Measurements from ENCODE around the gene KRTAP6-3. TPM values are rescaled to one million over a fixed set of nuclear protein-coding genes. Genes with fewer than 3 reads are reported as not detected.

The KRTAP6-3 gene
- polyA plus RNA-seq, 1 donor from 2014 or later = not detected

DNA sequence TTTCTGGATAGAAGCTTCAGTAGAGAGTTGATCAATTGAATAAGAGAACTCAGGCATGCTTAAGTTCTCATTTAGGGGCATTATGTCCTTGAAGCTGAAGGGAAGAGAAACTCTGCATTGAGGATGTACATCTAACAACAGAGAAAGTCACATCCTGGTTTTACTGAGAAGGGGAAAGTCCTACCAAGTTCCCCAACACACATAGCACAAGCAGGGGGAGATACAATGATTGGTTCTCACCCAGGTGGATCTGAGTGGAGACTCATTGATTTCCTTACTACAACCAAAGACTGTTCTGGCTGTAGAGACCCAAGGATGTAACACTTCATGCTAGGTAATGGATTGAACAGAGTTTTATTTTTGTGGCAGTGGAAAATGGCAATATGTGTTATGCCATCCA is 23.0 kb downstream of the KRTAP6-3 start:
- no peak for TF ChIP-seq POLR2AphosphoS5 (IDR thresholded peaks at IDR 0.05)
- TF ChIP-seq RAD21 (conservative IDR thresholded peaks at IDR 0.05) = no peak
- no peak for TF ChIP-seq TAF1 (IDR thresholded peaks at IDR 0.05; ENCODE audit: low read depth)
- TF ChIP-seq EP300 (conservative IDR thresholded peaks at IDR 0.05; ENCODE audit: poor library complexity, severe bottlenecking) = no peak
- no peak for TF ChIP-seq CTCF (IDR thresholded peaks at IDR 0.05; ENCODE audit: poor library complexity, severe bottlenecking)
- no peak for TF ChIP-seq EZH2 (IDR thresholded peaks at IDR 0.05; ENCODE audit: borderline replicate concordance, insufficient read depth, low read length, poor library complexity, severe bottlenecking)
- TF ChIP-seq, protein P1, sequence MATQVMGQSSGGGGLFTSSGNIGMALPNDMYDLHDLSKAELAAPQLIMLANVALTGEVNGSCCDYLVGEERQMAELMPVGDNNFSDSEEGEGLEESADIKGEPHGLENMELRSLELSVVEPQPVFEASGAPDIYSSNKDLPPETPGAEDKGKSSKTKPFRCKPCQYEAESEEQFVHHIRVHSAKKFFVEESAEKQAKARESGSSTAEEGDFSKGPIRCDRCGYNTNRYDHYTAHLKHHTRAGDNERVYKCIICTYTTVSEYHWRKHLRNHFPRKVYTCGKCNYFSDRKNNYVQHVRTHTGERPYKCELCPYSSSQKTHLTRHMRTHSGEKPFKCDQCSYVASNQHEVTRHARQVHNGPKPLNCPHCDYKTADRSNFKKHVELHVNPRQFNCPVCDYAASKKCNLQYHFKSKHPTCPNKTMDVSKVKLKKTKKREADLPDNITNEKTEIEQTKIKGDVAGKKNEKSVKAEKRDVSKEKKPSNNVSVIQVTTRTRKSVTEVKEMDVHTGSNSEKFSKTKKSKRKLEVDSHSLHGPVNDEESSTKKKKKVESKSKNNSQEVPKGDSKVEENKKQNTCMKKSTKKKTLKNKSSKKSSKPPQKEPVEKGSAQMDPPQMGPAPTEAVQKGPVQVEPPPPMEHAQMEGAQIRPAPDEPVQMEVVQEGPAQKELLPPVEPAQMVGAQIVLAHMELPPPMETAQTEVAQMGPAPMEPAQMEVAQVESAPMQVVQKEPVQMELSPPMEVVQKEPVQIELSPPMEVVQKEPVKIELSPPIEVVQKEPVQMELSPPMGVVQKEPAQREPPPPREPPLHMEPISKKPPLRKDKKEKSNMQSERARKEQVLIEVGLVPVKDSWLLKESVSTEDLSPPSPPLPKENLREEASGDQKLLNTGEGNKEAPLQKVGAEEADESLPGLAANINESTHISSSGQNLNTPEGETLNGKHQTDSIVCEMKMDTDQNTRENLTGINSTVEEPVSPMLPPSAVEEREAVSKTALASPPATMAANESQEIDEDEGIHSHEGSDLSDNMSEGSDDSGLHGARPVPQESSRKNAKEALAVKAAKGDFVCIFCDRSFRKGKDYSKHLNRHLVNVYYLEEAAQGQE (IDR thresholded peaks at IDR 0.05; ENCODE audit: borderline replicate concordance) = no peak
- TF ChIP-seq SMC3 (conservative IDR thresholded peaks at IDR 0.05; ENCODE audit: poor library complexity) = no peak
- Histone ChIP-seq H2AFZ (ENCODE audit: low read depth, low read length) (no peak overlapping the region), H3K4me2 (ENCODE audit: low read length) (no peak overlapping the region), H3K27ac (ENCODE audit: low read length) (no peak overlapping the region), H3K36me3 (ENCODE audit: insufficient read depth, low read length) (no peaks in the 10 kb centered on the region), H3K9me2 (ENCODE audit: insufficient read depth, low read length) (no peaks in the 10 kb centered on the region), H3K9ac (ENCODE audit: low read length) (no peak overlapping the region), H3K27me3 (ENCODE audit: insufficient read depth, low read depth, low read length) (no peaks in the 10 kb centered on the region), H3F3A (ENCODE audit: insufficient read depth, low read length, poor library complexity, severe bottlenecking) (no peaks in the 10 kb centered on the region), H3K9me3 (ENCODE audit: low read length) (no peaks in the 10 kb centered on the region), H3K79me2 (replicated peaks; ENCODE audit: insufficient read depth, low read length) (no peaks in the 10 kb centered on the region), H4K20me1 (ENCODE audit: insufficient read depth) (no peaks in the 10 kb centered on the region), H3K4me3 (ENCODE audit: low read length) (no peak overlapping the region)

DNA sequence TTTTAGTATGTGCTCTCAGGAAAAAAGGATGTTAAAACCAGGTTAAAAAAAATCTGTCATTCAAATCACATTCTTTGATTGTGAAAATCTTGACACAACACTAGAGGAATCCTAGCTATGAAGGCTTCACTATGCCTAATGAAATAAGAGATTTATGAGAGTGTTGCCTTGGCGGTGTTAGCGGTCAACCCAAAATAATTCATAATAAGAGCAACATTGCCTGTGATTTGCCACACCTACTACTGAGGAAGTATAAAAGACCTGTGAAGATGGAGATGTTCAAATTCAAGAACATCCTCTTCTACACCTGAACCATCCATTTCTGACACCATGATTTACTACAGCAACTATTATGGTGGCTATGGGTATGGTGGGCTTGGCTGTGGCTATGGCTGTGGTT is 23.9 kb downstream of the KRTAP6-3 start, which contains the start of gene KRTAP20-1:
KRTAP20-1 (plus strand) TSS at position 301 of the 400 bp plus-strand sequence; CDS start at position 331, 30 bp downstream.
- Histone ChIP-seq H3K9me2 (ENCODE audit: insufficient read depth, low read length) (no peaks in the 10 kb centered on the region), H4K20me1 (ENCODE audit: insufficient read depth) (no peaks in the 10 kb centered on the region), H2AFZ (ENCODE audit: low read depth, low read length) (no peak within 1 kb of the TSS), H3K4me3 (ENCODE audit: low read length) (no peak within 1 kb of the TSS), H3K27ac (ENCODE audit: low read length) (no peak within 1 kb of the TSS), H3K36me3 (ENCODE audit: insufficient read depth, low read length) (no peaks in the 10 kb centered on the region), H3K4me2 (ENCODE audit: low read length) (no peak within 1 kb of the TSS), H3F3A (ENCODE audit: insufficient read depth, low read length, poor library complexity, severe bottlenecking) (no peaks in the 10 kb centered on the region), H3K27me3 (ENCODE audit: insufficient read depth, low read depth, low read length) (no peaks in the 10 kb centered on the region), H3K79me2 (replicated peaks; ENCODE audit: insufficient read depth, low read length) (no peaks in the 10 kb centered on the region), H3K9me3 (ENCODE audit: low read length) (no peaks in the 10 kb centered on the region), H3K9ac (ENCODE audit: low read length) (no peak within 1 kb of the TSS)
- TF ChIP-seq SMC3 (conservative IDR thresholded peaks at IDR 0.05; ENCODE audit: poor library complexity) = no peak

GRCh38 chr21:30620080-30620479 is 27.8 kb downstream of the KRTAP6-3 start:
- Histone ChIP-seq H3K36me3 (ENCODE audit: insufficient read depth, low read length) (no peaks in the 10 kb centered on the region), H3F3A (ENCODE audit: insufficient read depth, low read length, poor library complexity, severe bottlenecking) (no peaks in the 10 kb centered on the region), H3K4me3 (ENCODE audit: low read length) (no peak overlapping the region), H3K4me2 (ENCODE audit: low read length) (no peak overlapping the region), H2AFZ (ENCODE audit: low read depth, low read length) (no peak overlapping the region), H3K9me3 (ENCODE audit: low read length) (peaks cover 1% of the 10 kb centered on the region), H3K79me2 (replicated peaks; ENCODE audit: insufficient read depth, low read length) (no peaks in the 10 kb centered on the region), H4K20me1 (ENCODE audit: insufficient read depth) (no peaks in the 10 kb centered on the region), H3K9ac (ENCODE audit: low read length) (no peak overlapping the region), H3K27me3 (ENCODE audit: insufficient read depth, low read depth, low read length) (no peaks in the 10 kb centered on the region), H3K9me2 (ENCODE audit: insufficient read depth, low read length) (no peaks in the 10 kb centered on the region), H3K27ac (ENCODE audit: low read length) (no peak overlapping the region)
- no peak for TF ChIP-seq POLR2AphosphoS5 (IDR thresholded peaks at IDR 0.05)
- TF ChIP-seq RAD21 (conservative IDR thresholded peaks at IDR 0.05) = no peak
- no peak for TF ChIP-seq TAF1 (IDR thresholded peaks at IDR 0.05; ENCODE audit: low read depth)
- TF ChIP-seq CTCF (IDR thresholded peaks at IDR 0.05; ENCODE audit: poor library complexity, severe bottlenecking) = no peak
- TF ChIP-seq, protein P1 (IDR thresholded peaks at IDR 0.05; ENCODE audit: borderline replicate concordance) = no peak
- TF ChIP-seq EP300 (conservative IDR thresholded peaks at IDR 0.05; ENCODE audit: poor library complexity, severe bottlenecking) = no peak
- TF ChIP-seq SMC3 (conservative IDR thresholded peaks at IDR 0.05; ENCODE audit: poor library complexity) = no peak

Data from neural cell (in vitro differentiated cells).